HPDE6-E6E7 (cell line): ENCODE results near the gene EYS.
"Not testable (repeated sequence)": the region's sequence is repeated elsewhere in the genome, so short reads cannot be mapped to it uniquely, and the experiment has no call there.

Experiments
- DNase-seq: peaks from one replicate; pipeline ENCODE4 v3.0.0; 2011; ENCODE audit warnings: missing footprints; ENCODE audit errors: extremely low spot score

EYS gene

DNA sequence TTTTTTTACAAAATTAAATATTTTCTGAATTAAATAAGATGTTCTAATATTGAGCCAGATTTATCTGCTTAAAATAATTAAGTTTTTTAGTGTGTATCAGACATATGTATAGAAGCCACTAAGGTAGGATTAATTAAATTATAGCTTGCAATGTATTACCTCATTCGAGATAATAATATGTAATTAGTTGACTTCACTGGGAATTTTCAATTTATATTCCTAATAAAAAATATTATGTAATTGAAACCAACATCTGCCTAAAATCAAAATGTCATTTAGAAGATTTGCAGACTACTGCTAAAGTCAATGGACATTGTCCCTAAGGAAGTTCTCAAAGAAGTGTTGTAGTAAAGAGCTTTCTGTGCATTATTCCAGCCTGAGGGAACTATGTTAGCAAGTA lies 254.7 kb downstream of the EYS start:
- DNase-seq: no peak

DNA sequence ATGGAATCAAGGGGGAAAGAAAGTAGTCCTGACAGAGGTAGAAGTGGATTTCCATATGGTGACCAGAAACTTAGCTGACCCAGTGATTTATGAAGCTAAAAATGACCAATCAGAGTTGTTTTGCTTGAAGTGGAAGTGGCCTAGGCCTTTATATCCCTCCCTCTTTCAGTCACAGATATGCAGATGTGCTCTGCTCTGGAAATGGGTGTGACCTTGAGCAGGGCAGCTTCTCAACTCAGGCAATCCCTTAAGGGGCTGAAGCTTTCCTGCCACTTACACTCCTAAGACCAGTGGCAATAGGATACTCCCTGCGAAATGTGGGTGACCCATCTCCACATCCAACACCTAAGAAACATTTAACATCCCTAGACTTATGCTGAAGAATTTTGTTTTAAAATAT lies 256.6 kb downstream of the EYS start:
- no peak for DNase-seq

DNA sequence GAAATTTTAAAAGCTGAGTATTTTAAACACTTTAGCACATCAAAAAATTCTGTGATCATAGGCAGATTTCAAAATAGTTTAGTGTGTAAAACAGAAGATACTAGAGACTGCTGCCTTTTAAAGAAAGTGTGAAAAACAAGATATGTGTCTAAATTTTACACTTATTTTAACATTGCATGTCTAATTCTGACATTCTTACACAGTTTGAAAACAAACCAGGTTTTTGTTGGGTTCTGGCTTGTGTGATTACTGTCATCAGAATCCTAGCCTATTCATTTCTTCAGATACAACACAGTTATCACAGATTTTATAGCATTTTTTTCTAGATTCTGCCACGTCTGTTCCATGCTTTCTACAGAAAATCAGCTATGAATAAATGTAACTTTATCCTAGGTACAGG lies 257.1 kb downstream of the EYS start:
- DNase-seq: no peak

DNA sequence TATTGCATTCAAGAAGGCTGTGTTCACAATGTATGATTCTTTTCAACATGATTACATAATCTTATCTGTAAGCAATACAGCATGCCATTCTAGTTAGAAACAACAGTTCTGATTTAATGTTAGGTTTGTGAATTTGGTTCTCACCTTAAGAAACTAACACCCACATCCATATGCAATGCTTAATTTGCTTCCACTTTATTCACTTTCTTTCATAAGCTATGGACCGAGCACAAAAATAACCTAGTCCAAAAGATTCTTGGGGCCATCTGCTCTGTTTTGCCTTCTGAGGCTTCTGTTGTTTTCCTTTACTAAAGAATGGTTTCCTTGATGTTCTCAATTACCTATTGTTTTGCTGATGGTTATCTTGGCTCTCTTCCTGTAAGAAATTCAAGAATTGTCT lies 258.2 kb downstream of the EYS start:
- no peak for DNase-seq

DNA sequence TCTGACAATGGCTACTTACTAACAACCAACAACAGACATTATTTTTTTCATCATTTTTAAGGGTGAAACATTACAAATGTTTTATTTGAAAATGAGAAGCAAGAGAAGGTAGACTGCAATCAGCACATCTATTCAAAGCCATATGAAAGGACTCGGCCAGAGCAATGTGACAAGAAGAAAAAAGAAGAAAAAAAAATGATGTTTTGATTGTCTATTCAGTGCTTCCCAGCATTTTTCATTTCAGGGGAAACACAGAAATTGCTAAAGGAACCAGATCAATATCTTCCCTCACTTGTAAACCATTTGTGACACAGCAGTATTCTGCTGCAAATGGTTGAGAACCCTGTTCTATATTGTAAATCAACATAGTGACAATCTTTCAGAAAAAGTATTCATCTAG lies 270.7 kb downstream of the EYS start:
- no peak for DNase-seq

DNA sequence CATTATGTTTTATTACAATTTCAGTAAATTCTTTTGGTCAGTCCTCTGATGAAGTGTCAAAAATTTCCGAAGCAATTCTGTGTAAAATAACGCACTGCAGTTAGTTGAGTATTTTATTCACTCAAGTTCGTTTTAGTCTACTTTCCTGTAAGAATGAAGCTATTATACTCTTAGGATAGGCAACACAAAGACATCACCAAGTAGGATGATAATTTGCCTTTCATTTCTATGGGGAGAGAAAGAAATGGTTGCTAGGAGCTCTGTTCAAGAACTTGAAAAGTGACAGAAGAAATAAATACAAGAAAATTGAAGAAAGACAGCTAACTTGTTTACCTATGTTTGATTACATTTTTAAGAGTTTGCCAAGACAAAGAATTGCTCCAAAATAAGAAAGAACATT lies 290.4 kb downstream of the EYS start:
- DNase-seq: no peak

DNA sequence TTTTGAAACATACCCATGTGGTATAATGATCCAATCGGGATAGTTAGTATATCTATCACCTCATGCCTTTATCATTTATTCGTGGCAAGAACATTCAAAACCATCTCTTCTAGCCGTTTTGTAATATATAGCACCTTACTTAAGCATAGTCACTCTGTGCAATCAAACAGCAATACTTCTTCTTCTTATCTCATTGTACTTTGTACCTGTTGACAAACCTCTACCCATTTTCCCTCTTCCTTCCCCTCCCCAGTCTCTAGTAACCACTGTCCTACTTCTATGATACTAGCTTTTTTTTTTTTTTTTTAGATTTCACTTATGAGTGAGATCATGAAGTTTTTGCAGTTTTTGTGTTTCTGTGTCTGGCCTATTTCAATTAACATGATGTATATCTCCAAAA lies 296.7 kb downstream of the EYS start:
- no peak for DNase-seq

DNA sequence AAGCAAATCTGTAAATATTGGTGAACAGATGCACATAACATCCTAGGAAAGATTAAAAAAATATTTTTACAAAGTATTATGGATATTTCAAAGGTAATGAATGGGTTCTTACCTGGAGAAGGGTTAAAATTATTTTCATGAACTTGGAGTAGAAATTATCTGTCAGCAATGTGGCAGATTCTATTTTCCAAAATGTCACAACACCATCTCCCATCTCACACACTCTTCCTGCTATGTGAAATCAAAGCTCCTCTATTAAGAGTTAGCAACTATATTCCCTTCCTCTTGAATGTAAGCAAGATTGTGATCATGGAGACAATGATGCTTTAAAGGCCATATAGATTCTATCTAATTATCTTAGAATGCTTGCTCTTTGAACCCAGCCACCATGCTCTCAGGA lies 304.5 kb downstream of the EYS start:
- DNase-seq: no peak

DNA sequence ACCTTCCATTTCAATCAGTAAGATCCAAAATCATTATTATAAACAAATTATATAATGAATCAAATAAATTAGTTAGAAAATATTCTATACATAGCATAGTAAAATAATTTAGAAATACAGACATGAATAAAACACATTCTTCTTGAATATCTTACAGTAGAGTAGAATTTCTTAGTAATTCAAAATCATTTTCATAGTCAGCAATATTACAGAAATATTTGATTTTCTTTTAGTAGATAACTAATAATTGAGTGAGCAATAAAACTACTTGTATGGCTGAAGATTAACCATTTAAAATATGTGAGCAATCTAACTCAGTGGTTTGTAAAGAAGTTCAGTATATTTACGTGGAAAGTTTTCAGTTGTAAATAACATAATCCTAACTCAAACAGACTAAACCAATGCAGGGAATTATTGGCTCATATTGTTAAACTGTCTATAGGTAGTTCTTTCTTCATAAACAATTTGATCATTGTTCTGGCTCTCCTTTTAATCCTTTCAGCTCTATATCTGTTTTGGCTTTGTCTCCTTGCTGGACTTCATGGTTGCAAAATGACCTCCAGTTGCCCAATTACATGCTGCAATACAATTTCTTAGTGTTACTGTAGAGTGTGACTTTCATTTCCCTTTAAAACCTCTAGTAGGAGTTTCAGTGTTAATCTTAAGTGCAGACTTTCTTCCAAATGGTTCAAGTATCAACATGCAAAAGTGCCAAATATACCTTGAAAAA lies 307.5 kb downstream of the EYS start:
- no peak for DNase-seq

DNA sequence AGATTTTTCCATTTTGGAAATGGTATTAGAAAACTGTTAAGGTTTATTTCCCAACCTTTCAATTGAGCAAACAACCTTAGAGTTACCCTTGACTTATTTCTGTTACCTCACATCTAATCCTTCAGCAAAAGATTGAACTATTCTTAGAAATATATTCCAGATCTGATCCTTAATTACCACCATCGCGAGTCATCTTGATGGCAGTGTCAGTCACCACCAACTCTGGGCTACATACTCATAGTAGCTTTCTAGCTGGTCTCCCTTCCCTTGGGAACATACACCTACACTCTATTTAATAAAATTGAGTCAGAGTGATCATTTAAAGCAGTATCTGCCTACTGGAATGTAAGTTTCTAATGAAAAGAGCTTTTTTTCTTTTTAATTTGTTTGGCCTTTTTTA lies 308.2 kb downstream of the EYS start:
- no peak for DNase-seq

DNA sequence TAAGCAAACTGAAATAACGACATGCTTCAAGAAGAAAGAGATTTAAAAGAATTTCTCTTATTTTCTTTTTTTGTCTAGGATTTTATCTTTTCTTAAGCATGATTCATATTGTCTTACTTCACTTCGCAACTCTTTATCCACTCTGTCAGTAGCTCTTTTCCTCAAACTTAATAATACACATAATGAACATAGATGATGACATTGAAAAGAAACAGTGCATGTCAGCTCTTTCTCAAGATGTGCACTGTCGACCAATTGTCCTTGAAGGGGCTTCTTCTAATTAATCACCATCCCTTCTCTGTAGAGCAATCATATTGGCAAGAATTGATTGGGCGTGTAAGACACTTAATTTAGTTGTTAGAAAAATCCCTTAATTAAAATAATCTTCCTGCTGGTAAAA lies 356.5 kb downstream of the EYS start:
- DNase-seq: no peak

DNA sequence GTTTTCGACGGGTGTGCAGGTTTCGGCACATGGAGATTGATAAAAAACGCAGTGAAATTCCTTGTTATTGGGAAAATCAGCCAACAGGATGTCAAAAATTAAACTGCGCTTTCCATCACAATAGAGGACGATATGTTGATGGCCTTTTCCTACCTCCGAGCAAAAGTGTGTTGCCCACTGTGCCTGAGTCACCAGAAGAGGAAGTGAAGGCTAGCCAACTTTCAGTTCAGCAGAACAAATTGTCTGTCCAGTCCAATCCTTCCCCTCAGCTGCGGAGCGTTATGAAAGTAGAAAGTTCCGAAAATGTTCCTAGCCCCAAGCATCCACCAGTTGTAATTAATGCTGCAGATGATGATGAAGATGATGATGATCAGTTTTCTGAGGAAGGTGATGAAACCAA lies 404.4 kb downstream of the EYS start:
- not testable (repeated sequence) for DNase-seq

DNA sequence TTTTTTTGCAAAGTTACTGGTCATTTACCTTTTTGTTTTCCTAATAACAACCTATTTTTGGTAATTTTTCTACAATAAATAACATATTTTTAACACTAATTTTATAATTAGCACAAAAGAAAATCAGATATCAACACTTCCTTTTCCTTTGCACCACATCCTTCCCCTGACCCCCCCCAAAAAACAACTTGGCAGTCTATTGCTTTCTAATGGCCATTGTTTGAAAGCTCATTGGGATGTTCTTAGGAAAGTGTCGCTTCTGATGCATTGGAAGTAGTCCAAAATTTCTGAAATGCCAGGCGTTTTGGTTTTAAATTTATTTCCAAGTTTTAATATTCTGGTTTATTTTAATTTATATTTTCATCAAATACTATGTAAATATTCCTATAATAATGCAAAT lies 407.8 kb downstream of the EYS start:
- no peak for DNase-seq

DNA sequence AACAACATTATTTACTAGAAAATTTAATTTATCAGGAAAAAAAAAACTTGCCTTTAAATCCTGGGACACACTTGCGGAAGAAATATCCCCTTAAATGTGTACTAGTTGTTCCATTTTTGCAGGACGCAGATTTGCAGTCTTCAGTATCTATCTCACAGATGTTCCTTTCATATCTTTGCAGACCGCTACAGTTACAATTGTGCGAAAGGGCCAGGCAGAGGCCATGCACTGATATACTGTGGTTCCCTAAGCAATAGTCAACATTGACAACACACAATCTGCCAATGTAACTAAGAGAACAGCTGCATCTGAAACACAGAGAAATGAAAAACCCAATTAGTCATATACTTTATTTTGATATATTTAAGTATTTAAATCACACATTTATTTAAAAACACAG lies 411.2 kb downstream of the EYS start:
- no peak for DNase-seq

DNA sequence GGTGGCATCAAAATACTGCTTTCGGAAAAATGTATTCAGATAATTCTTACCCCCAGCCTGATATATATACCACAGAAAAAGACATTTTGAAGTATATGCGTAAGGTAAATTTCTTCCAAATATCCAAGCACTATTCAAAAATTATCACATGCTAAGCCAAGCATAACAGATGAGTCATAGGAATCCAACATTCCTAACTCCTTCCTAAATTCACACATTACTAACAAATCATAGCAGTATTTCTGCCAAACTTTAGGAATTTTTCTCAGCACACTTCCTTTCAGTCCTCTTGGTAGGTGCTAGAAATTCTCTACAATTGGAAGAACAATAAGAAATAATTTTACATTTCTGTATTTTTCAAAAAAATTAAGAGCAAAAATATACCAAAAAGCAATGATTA lies 417.5 kb downstream of the EYS start:
- no peak for DNase-seq

DNA sequence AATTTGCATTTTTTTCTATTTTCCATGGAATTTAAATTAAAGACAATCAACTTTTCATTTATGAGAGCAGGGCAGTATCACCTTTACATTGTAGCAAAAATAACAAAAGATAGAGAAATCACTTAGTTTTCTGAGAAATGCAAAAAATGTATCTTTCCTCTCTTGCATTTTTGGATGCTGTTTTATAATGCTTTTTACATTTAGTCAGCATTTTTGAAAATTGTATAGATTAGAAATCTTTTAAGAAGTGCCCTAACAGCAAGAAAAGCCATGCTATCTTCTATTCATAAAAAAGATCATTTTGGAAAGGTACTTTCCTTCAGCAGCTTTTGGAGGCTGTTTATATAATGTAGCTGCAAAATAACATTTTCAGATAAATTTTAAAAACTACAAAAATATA lies 421.8 kb downstream of the EYS start:
- DNase-seq: no peak

DNA sequence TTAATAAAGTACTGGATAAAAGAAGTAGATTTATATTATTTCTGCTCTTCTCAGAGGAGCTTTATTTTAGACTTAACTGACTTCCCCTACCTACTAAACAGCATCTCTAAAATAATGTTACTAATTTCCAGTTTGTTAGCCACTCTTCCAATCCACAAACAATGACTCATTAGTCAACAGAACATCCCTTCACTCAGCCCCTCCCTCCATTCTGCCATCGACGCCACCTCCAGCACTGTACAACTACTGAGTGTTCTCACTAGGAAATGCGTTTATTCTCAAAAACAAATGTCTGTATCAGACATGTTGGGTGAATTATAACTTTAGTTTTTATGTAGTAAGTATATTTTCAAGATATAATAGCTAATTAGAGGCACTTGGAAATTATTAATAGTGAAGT lies 427.0 kb downstream of the EYS start:
- no peak for DNase-seq

DNA sequence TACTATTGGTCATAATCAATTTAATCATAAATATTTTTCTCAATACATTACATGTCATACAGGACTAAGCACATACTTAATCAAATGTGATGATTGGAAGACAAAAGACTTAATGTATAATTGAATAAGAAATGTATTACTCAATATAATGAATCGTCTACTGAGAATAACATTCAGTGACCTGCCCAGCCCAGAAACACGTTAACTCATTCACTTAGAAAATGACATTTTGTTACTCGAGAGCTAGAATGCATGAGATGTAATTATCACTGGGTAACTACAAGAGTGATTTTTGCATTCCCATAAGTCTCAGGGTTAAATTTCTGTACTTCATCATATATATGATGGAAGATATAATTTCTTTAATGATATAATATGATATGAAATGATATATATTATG lies 444.8 kb downstream of the EYS start:
- no peak for DNase-seq

DNA sequence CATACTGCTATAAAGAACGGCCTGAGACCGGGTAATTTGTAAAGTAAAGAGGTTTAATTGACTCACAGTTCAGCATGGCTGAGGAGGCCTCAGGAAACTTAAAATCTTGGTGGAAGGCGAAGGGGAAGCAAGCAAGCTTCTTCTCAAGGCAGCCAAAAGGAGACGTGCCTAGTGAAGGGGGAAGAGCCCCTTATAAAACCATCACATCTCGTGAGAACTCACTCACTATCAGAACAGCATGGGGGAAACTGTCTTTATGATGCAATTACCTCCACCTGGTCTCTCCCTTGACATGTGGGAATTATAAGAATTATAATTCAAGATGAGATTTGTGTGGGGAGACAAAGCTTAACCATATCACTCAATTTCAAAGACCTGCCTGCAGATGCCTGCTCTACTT lies 447.0 kb downstream of the EYS start:
- no peak for DNase-seq

DNA sequence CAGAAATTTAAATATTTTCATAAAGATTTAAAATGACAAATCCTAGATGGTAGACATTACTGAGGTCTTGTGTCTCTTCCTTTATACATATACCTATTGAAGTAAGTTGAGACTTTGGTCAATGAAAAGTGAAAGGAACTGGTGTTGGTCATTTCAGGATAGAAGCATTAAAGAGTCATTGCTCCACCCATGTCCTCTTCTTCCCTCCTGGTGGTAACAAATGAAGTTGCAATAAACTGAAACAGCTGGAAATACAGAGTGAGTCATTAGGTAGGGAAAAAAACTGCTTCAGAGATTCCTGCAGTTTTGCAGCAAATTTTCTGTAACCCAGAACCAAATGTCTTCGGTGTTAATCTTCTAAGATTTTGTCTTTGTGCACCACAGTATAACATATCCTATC lies 448.0 kb downstream of the EYS start:
- DNase-seq: peak; percentile 15

DNA sequence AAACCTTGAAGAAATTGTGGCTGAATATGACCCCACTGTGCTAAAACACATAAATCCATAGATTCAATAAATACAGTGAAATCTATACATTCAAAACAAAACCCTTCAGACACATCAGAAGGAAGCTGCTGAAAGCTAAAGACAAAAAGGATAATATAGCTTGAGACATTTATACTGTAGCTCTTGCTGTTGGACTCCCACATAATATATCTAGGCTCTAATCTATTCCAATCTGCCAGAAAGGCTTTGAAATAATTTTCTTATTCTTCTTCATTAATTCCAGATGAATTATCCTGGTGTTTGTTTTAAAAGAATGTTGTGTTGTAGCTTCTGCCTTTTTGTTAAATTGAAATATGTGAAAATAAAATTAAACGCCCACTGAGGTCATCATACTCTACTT lies 454.0 kb downstream of the EYS start:
- no peak for DNase-seq

DNA sequence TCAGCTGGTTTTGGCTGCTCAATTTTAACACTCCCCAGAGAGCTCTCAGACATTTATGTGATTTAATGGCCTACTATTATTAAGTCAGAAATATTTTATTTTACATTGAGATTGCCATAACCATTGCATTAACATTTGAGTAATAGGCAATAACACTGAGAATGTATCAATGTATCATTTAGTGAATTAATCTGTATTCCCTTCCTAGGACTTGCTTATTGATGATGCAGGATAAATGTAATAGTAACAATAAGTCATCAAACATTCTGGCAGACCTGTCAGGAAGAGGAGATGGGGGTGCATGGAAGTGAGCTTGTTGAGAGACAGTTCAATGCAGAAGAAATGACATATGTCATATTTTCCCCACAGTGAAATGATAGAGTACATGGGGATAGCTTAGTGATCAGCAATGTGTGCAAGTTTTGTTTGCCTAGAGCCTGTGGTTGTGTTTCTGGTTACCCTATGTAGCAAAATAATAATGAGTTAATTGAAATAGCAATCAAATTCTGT lies 458.9 kb downstream of the EYS start:
- no peak for DNase-seq

DNA sequence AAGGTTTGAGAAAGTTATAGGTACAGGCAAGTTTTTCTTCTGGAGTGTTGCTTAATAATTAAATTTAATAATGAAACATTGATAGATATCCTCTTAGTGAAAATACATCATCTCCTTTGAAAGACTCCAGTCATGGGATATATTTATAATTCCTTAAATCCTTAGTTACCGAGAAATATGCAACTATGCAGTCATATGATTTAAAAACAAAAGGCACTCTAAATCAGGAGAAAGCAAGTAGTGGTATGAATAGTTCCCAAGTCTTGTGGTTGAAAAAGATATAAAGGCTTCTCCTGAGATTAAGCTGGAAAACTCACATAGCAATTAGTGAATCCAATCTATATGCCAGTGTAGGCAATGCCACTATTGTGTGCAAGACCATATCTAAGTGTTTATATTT lies 475.4 kb downstream of the EYS start:
- no peak for DNase-seq

DNA sequence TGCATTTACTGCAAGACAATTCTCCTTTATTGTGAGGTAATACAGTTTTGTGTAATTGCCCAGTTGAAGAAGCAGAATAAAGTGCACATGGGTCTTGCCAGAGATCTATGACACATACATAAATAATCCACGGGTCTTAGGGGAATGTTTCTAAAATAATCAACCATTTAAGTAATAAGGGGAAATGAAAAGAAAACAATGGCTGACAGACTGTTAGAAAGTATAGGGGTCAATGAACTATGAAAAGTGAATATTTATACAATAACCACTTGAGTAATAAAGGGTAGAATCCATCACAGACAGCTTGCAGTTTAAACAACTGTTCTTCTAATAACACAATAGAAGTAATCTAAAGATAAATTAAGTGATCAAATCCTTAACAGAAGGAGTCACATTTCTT lies 477.2 kb downstream of the EYS start:
- DNase-seq: no peak
